HCT116 (cell line): ENCODE data around the gene GNS. TPM values are rescaled to one million over a fixed set of nuclear protein-coding genes. Genes with fewer than 3 reads are reported as not detected.

Experiments used
- ATAC-seq: fragments of 200-7000 bp; cut with Tn5 transposase; 2 replicates; pipeline ENCODE4 v1.9.1; 2020; ENCODE audit warnings: mild to moderate bottlenecking, moderate library complexity
- BruUV-seq: library from RNA; stranded (reverse); fragments of 400-500 nt; replicated peaks from 2 replicates; lab custom pipeline; 2021; lab: Mats Ljungman, UMichigan
- CTCF ChIA-PET: fragments of 300-600 bp; sonication (Branson Sonifier 250); formaldehyde crosslinking; loops from one replicate; lab custom pipeline; 2021; ENCODE audit warnings: antibody characterized with exemption; lab: Charles Lee
- POLR2A ChIA-PET: fragments of 300-600, 350-600 bp; sonication (Branson Sonifier 250); formaldehyde crosslinking; loops from one replicate; lab custom pipeline; 2021; ENCODE audit warnings: antibody characterized with exemption; lab: Charles Lee
- RAD21 ChIA-PET, 2 experiments: fragments of 300-600 bp; sonication (Branson Sonifier 250); formaldehyde crosslinking; loops; one replicate each; lab custom pipeline; 2023; ENCODE audit warnings: low total read pairs in 2 of 2; ENCODE audit not compliant: uncharacterized antibody in 2 of 2, unreplicated experiment in 2 of 2, low non-redundant PET in 1 of 2; lab: Charles Lee
- DNase-seq: peaks from one replicate; pipeline ENCODE4 v3.0.0-alpha.2; 2010; ENCODE audit warnings: low read depth, low spot score
- H2AFZ ChIP-seq: fragments of 200-600 bp; shearing (Covaris generic), sonication (generic); 2 replicates; pipeline ENCODE4 v1.6.1; 2017; ENCODE audit warnings: low read depth, mixed run types, mixed read lengths, antibody characterized with exemption, low read length; ENCODE audit not compliant: poor library complexity, severe bottlenecking
- H3K27ac ChIP-seq: 2 replicates; pipeline ENCODE4 v1.5.1; 2012; ENCODE audit warnings: low read depth, low read length
- H3K27me3 ChIP-seq: fragments of 200-600 bp; sonication (generic); 2 replicates; pipeline ENCODE4 v1.6.1; 2016; ENCODE audit warnings: mixed run types, low read length, mixed read lengths; ENCODE audit not compliant: insufficient read depth
- H3K36me3 ChIP-seq, 2 experiments: fragments of 200-500 bp in 1 of 2; fragments of 200-600 bp in 1 of 2; sonication (Bioruptor generic) in 1 of 2; sonication (generic) in 1 of 2; 2 replicates each; pipeline versions ENCODE4 v1.5.1 to v1.6.1; 2014 to 2016; ENCODE audit warnings: low read length in 2 of 2, inconsistent platforms in 1 of 2, mixed read lengths in 1 of 2, mixed run types in 1 of 2; ENCODE audit not compliant: insufficient read depth in 2 of 2, control insufficient read depth in 1 of 2
- H3K4me1 ChIP-seq, 2 experiments: fragments of 200-600 bp in 1 of 2; sonication (generic) in 1 of 2; 2 replicates each; pipeline versions ENCODE4 v1.5.1 to v1.6.1; 2012 to 2017; ENCODE audit warnings: low read length in 2 of 2, inconsistent platforms in 1 of 2, mild to moderate bottlenecking in 1 of 2, mixed read lengths in 1 of 2, mixed run types in 1 of 2, moderate library complexity in 1 of 2; ENCODE audit not compliant: insufficient read depth in 2 of 2, control insufficient read depth in 1 of 2
- H3K4me2 ChIP-seq: fragments of 200-600 bp; sonication (generic); 2 replicates; pipeline ENCODE4 v1.6.1; 2017; ENCODE audit warnings: mixed run types, low read length, mixed read lengths
- H3K4me3 ChIP-seq, 2 experiments: fragments of 200-600 bp in 1 of 2; sonication (generic) in 1 of 2; replicated peaks in 1 of 2; 2 replicates each; pipeline ENCODE4 v1.5.1; 2011 to 2016; ENCODE audit warnings: low read length in 2 of 2, control low read depth in 1 of 2, low read depth in 1 of 2, mild to moderate bottlenecking in 1 of 2, mixed read lengths in 1 of 2, mixed run types in 1 of 2
- H3K79me2 ChIP-seq: fragments of 200-600 bp; sonication (generic); 2 replicates; pipeline ENCODE4 v1.6.1; 2017; ENCODE audit warnings: mild to moderate bottlenecking, mixed run types, low read length, moderate library complexity, mixed read lengths; ENCODE audit not compliant: insufficient read depth
- H3K9ac ChIP-seq: fragments of 200-600 bp; sonication (generic); 2 replicates; pipeline ENCODE4 v1.6.1; 2016; ENCODE audit warnings: low read length, mixed read lengths
- H3K9me2 ChIP-seq: fragments of 200-600 bp; sonication (generic), shearing (Covaris generic); 2 replicates; pipeline ENCODE4 v1.6.1; 2017; ENCODE audit warnings: mixed run types, mild to moderate bottlenecking, moderate library complexity; ENCODE audit not compliant: insufficient read depth
- H3K9me3 ChIP-seq, 2 experiments: fragments of 200-500 bp in 1 of 2; fragments of 200-600 bp in 1 of 2; sonication (Bioruptor generic) in 1 of 2; sonication (generic) in 1 of 2; 2 replicates each; pipeline ENCODE4 v1.6.1; 2014 to 2017; ENCODE audit warnings: low read length in 2 of 2, mixed read lengths in 2 of 2, inconsistent platforms in 1 of 2, low read depth in 1 of 2, mild to moderate bottlenecking in 1 of 2, mixed run types in 1 of 2, moderate library complexity in 1 of 2; ENCODE audit not compliant: control insufficient read depth in 1 of 2, insufficient read depth in 1 of 2
- H4K20me1 ChIP-seq: fragments of 200-600 bp; sonication (generic), shearing (Covaris generic); 2 replicates; pipeline ENCODE4 v1.6.1; 2017; ENCODE audit warnings: mixed run types, mild to moderate bottlenecking, moderate library complexity; ENCODE audit not compliant: insufficient read depth
- CBX3 ChIP-seq: IDR thresholded peaks from 2 replicates; pipeline ENCODE4 v1.6.1; 2012; ENCODE audit warnings: low read depth
- CTCF ChIP-seq, 3 experiments: fragments of 200-600 bp in 1 of 3; sonication (generic) in 1 of 3; IDR thresholded peaks in 2 of 3; conservative IDR thresholded peaks in 1 of 3; 2 replicates each; pipeline ENCODE4 v1.5.1; 2012 to 2017; ENCODE audit warnings: low read depth in 2 of 3, low read length in 2 of 3, antibody characterized with exemption in 1 of 3, borderline replicate concordance in 1 of 3, control low read depth in 1 of 3, mild to moderate bottlenecking in 1 of 3, mixed read lengths in 1 of 3, mixed run types in 1 of 3, moderate library complexity in 1 of 3; ENCODE audit not compliant: insufficient read depth in 1 of 3
- EGR1 ChIP-seq: IDR thresholded peaks from 2 replicates; pipeline ENCODE4 v1.6.1; 2012; ENCODE audit warnings: low read depth
- EZH2phosphoT487 ChIP-seq: fragments of 200-600 bp; IDR thresholded peaks from 2 replicates; pipeline ENCODE4 v1.6.1; 2018; ENCODE audit warnings: antibody characterized with exemption, borderline replicate concordance
- FOSL1 ChIP-seq: IDR thresholded peaks from 2 replicates; pipeline ENCODE4 v1.6.1; 2012; ENCODE audit warnings: low read depth
- JUND ChIP-seq: IDR thresholded peaks from 2 replicates; pipeline ENCODE4 v1.6.1; 2012
- MAX ChIP-seq: IDR thresholded peaks from 2 replicates; pipeline ENCODE4 v1.6.1; 2012
- POLR2A ChIP-seq: IDR thresholded peaks from 2 replicates; pipeline ENCODE4 v1.7.0; 2011; ENCODE audit warnings: borderline replicate concordance; ENCODE audit not compliant: insufficient read depth, insufficient read length; ENCODE audit errors: extremely low read depth
- POLR2AphosphoS5 ChIP-seq: IDR thresholded peaks from 2 replicates; pipeline ENCODE4 v1.6.1; 2011; ENCODE audit warnings: mild to moderate bottlenecking, low read depth, low read length, moderate library complexity
- intact Hi-C: fragments of 100-400 bp; cut with micrococcal nuclease; formaldehyde crosslinking; loops from 2 replicates; pipeline ENCODE4 v1.10.0; 2022
- total RNA-seq: library from RNA; stranded (reverse); gene quantifications from one replicate; pipeline ENCODE4 v1.2.1, GENCODE V29; 2021; ENCODE audit not compliant: unreplicated experiment

The GNS gene
- total RNA-seq, 1 experiment from 2014 or later = 45.7 TPM

DNA sequence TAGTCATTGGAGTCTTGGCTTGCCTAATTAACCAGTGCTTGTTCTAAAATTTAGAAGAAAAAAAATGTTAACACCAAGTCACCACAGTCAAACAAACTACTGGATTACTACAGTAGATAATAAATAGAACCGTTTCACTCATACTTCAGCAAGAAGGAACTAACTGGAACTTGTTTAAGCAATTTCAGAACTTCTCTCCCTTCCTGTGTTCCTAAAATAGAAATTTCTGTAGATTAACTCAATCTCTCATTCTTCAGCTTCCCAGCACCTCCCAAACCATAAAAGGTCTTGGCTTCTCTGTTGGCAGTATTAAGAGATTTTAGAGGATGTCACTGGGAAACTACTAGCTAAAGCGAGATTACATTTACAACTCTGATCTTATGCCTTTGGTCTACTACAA lies 18.6 kb downstream of the GNS start:
- Histone ChIP-seq H3K27ac (no peak overlapping the region), H3K4me2 (no peak overlapping the region), H3K36me3 (peaks cover 6 to 9% of the 10 kb centered on the region in 2 experiments; a peak in 2 of 4 replicates), H3K9me3 (no peaks in the 10 kb centered on the region), H4K20me1 (no peaks in the 10 kb centered on the region), H3K4me3 (no peak overlapping the region), H3K79me2 (no peaks in the 10 kb centered on the region), H3K9ac (no peak overlapping the region), H3K9me2 (no peaks in the 10 kb centered on the region), H2AFZ (no peak overlapping the region), H3K4me1 (0 out of 4 replicates have a peak, but pooled peaks cover 0 to 8% of the 10 kb centered on the region in 2 experiments), H3K27me3 (no peaks in the 10 kb centered on the region)
- ChIA-PET POLR2A (no interaction called here), RAD21 (no interaction called here), CTCF (no interaction called here)
- intact Hi-C loops = no loop called here
- BruUV-seq = no TSS peak
- DNase-seq (no peak), ATAC-seq (no peak)
- TF ChIP-seq JUND (no peak), FOSL1 (no peak), CBX3 (no peak), POLR2AphosphoS5 (no peak), CTCF (IDR thresholded peaks at IDR 0.05 in 2 of 3, conservative IDR thresholded peaks at IDR 0.05 in 1 of 3; ENCODE audit: borderline replicate concordance in 1 of 3, insufficient read depth in 1 of 3, low read depth in 2 of 3, low read length in 2 of 3) (no peak), EGR1 (no peak), MAX (no peak), POLR2A (no peak), EZH2phosphoT487 (no peak)
